Subcutaneous abdominal adipose tissue (tissue), 5 donors: Measurements from ENCODE around the gene CDK10.

ENCODE experiments used
- H3K27ac ChIP-seq: one replicate; pipeline ENCODE4 v1.7.0; 2013; ENCODE audit warnings: low read depth, mild to moderate bottlenecking, inconsistent platforms, low read length, moderate library complexity
- H3K27me3 ChIP-seq, 5 donors: one replicate each; pipeline ENCODE4 v1.7.0; 2013; ENCODE audit warnings: low read length in 5 of 5, inconsistent platforms in 1 of 5; ENCODE audit not compliant: control insufficient read depth in 5 of 5, insufficient read depth in 4 of 5
- H3K36me3 ChIP-seq, 5 donors: one replicate each; pipeline ENCODE4 v1.7.0; 2013; ENCODE audit warnings: low read length in 5 of 5; ENCODE audit not compliant: control insufficient read depth in 5 of 5, insufficient read depth in 5 of 5
- H3K4me1 ChIP-seq, 5 donors: one replicate each; pipeline ENCODE4 v1.7.0; 2013; ENCODE audit warnings: low read length in 5 of 5, mild to moderate bottlenecking in 3 of 5, moderate library complexity in 1 of 5; ENCODE audit not compliant: control insufficient read depth in 5 of 5, insufficient read depth in 5 of 5
- H3K4me3 ChIP-seq, 5 donors: one replicate each; pipeline ENCODE4 v1.7.0; 2013; ENCODE audit warnings: low read length in 5 of 5, low read depth in 1 of 5
- H3K9ac ChIP-seq, 5 donors: one replicate each; pipeline ENCODE4 v1.7.0; 2013; ENCODE audit warnings: low read length in 5 of 5, mild to moderate bottlenecking in 4 of 5, moderate library complexity in 3 of 5
- H3K9me3 ChIP-seq, 5 donors: one replicate each; pipeline ENCODE4 v1.7.0; 2013; ENCODE audit warnings: low read length in 5 of 5; ENCODE audit not compliant: control insufficient read depth in 5 of 5
- donor health status: healthy.
- donor health status: healthy.
- donor health status: healthy.
- donor health status: healthy.
- donor health status: healthy.

CDK10 gene

GRCh38 chr16:89646906-89647305 lies 39.6 kb upstream of the CDK10 start:
- Histone ChIP-seq H3K4me3 (no peak overlapping the region), H3K9ac (no peak overlapping the region), H3K4me1 (peaks cover 0 to 6% (median 0%) of the 10 kb centered on the region in 5 donors), H3K27me3 (no peaks in the 10 kb centered on the region), H3K9me3 (no peaks in the 10 kb centered on the region), H3K36me3 (peaks cover 0 to 62% (median 46%) of the 10 kb centered on the region in 5 donors), H3K27ac (no peak overlapping the region)

GRCh38 chr16:89651584-89651983 lies 34.9 kb upstream of the CDK10 start:
- H3K4me3 ChIP-seq, result no peak overlapping the region
- H3K9me3 ChIP-seq, result no peaks in the 10 kb centered on the region
- no peak overlapping the region for H3K9ac ChIP-seq
- H3K27me3 ChIP-seq, result no peaks in the 10 kb centered on the region
- H3K27ac ChIP-seq, result no peak overlapping the region
- peaks cover 2 to 5% (median 3%) of the 10 kb centered on the region in 5 donors for H3K4me1 ChIP-seq
- H3K36me3 ChIP-seq, result peaks cover 0 to 55% (median 34%) of the 10 kb centered on the region in 5 donors

DNA sequence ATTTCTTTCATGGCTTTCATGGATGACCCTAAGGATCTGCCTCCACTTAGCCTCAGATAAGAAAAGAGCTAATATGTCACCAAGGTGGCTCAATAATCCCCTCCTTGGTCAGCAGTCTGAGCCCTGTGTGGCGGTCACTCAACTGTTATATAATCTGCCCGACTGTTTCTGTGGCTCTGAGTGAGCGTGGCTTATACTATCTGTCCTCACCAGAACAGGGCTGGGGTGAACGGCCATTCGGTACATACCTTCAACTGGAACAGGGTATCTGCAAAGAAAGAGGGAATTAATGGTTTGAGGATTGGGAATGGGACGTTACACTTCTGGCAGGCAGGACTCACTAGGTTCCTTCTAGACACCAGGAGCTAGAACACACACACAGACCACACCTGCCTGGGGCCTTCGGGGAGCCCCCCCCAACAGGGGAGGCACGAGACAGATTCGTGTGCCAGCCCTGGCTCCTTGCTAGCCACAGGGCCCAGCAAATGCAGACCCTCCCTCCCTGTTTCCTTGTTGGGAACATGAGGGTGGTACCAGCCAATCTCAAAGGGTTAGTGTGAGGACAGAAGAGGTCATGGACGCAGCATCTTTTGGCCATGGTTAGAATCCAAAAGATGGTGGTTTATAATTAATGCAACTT lies 32.7 kb upstream of the CDK10 start:
- no peaks in the 10 kb centered on the region for H3K27me3 ChIP-seq
- no peak overlapping the region for H3K27ac ChIP-seq
- no peaks in the 10 kb centered on the region for H3K9me3 ChIP-seq
- H3K4me1 ChIP-seq, result peaks cover 5 to 21% (median 18%) of the 10 kb centered on the region in 5 donors
- no peak overlapping the region for H3K9ac ChIP-seq
- H3K4me3 ChIP-seq, result no peak overlapping the region
- H3K36me3 ChIP-seq, result peaks cover 0 to 40% (median 22%) of the 10 kb centered on the region in 5 donors

- H3K4me1 ChIP-seq, result peaks cover 6 to 25% (median 22%) of the 10 kb centered on the region in 5 donors
- H3K9ac ChIP-seq, result no peak overlapping the region
- no peak overlapping the region for H3K27ac ChIP-seq
- no peaks in the 10 kb centered on the region for H3K9me3 ChIP-seq
- H3K27me3 ChIP-seq, result no peaks in the 10 kb centered on the region
- no peak overlapping the region for H3K4me3 ChIP-seq
- peaks cover 0 to 31% (median 20%) of the 10 kb centered on the region in 5 donors for H3K36me3 ChIP-seq
These were observed 31.3 kb upstream of the CDK10 start for GRCh38 chr16:89655062-89655643.

DNA sequence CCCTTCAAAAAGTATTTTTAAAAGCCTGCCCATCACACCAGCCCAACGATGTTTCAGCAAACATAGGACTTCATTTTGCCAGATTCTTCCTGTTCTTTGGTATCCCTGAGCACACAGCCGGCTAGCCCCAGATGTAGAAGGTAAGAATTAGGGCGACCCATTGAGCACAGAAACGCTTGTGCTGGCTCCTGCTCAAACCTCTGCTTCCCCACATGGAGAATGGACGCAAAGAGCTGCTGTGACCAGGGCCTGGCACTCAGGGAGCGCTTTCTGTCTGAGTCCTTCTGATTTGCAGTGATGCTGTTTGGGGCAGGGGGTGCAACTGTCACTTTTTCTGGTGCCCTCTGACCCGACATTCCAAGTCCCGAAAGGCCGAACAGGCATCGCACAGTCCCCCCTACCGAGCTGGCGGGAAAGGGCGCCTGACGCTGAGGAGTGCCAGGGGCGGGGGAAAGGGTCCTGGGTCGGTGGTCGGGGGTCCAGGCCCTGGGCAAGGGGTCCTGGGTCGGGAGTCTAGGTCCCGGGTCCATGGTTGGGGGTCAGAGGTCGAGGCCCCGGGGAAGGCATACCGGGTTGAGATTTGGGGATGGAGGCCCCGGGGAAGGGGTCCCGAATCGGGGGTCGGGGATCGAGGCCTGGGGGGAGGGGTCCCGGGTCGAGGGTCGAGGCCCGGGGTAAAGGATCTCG lies 29.9 kb upstream of the CDK10 start:
- H3K9me3 ChIP-seq, result no peaks in the 10 kb centered on the region
- peak overlapping the region; percentile 15 to 93 (median 86) for H3K4me3 ChIP-seq
- H3K27me3 ChIP-seq, result no peaks in the 10 kb centered on the region
- H3K27ac ChIP-seq, result no peak overlapping the region
- peak overlapping the region in 4 of 5 donors; percentile 82 to 96 (median 90) for H3K9ac ChIP-seq
- H3K36me3 ChIP-seq, result peaks cover 0 to 31% (median 14%) of the 10 kb centered on the region in 5 donors
- peaks cover 6 to 25% (median 22%) of the 10 kb centered on the region in 5 donors for H3K4me1 ChIP-seq

- peaks cover 0 to 26% (median 12%) of the 10 kb centered on the region in 5 donors for H3K36me3 ChIP-seq
- H3K9ac ChIP-seq, result peak within 1 kb of the TSS; percentile 77 to 96 (median 89)
- H3K27ac ChIP-seq, result peak within 1 kb of the TSS; percentile 17
- no peaks in the 10 kb centered on the region for H3K27me3 ChIP-seq
- H3K4me1 ChIP-seq, result peaks cover 6 to 25% (median 22%) of the 10 kb centered on the region in 5 donors
- H3K9me3 ChIP-seq, result no peaks in the 10 kb centered on the region
- H3K4me3 ChIP-seq, result peak within 1 kb of the TSS; percentile 82 to 93 (median 91)
These were observed 28.9 kb upstream of the CDK10 start, which contains the start of the genes CHMP1A and SPATA33 for GRCh38 chr16:89657442-89658220. TSS of gene CHMP1A (minus strand) at chr16:89657708. CDS start at chr16:89657588, 120 bp downstream. TSS of gene SPATA33 (plus strand) at chr16:89657836. CDS start at chr16:89657912, 76 bp downstream.

DNA sequence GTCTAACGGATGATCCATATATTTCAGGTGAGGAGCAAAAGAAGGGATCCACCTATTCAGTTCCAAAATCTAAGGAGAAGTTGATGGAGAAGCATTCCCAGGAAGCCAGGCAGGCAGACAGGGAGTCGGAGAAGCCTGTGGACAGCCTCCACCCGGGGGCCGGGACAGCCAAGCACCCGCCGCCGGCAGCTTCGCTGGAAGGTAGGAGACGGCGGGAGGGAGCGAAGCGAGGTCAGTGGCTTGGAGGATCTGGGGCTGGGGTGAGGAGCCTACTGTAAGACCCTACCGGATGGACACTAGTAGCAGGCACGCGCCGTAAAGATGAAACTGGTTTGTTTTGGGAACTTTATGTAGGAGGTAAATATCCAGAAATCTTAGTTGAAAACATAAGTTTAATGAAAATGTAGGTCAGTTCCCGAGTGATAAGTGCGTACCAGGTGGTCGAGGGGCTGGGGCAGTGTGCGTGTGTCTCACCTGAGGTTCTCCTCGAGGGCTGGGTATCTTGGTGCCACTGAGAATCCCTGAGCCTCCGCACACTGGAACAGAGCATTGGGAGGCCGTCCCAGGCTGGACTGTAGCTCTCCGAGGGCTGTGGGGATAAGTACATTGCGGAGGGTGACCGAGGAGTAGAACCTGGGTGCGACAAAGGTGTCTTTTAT lies 28.1 kb upstream of the CDK10 start:
- Histone ChIP-seq H3K9me3 (no peaks in the 10 kb centered on the region), H3K4me3 (peak overlapping the region; percentile 82 to 93 (median 91)), H3K27ac (peak overlapping the region; percentile 17), H3K9ac (peak overlapping the region; percentile 77 to 96 (median 89)), H3K27me3 (no peaks in the 10 kb centered on the region), H3K36me3 (peaks cover 0 to 26% (median 11%) of the 10 kb centered on the region in 5 donors), H3K4me1 (peaks cover 6 to 25% (median 22%) of the 10 kb centered on the region in 5 donors)

GRCh38 chr16:89660146-89660545 lies 26.3 kb upstream of the CDK10 start:
- Histone ChIP-seq H3K9me3 (no peaks in the 10 kb centered on the region), H3K27ac (no peak overlapping the region), H3K36me3 (peaks cover 0 to 29% (median 13%) of the 10 kb centered on the region in 5 donors), H3K9ac (no peak overlapping the region), H3K27me3 (no peaks in the 10 kb centered on the region), H3K4me3 (no peak overlapping the region), H3K4me1 (peaks cover 6 to 25% (median 22%) of the 10 kb centered on the region in 5 donors)

- peaks cover 0 to 29% (median 13%) of the 10 kb centered on the region in 5 donors for H3K36me3 ChIP-seq
- no peaks in the 10 kb centered on the region for H3K27me3 ChIP-seq
- no peak overlapping the region for H3K4me3 ChIP-seq
- peaks cover 6 to 23% (median 22%) of the 10 kb centered on the region in 5 donors for H3K4me1 ChIP-seq
- no peak overlapping the region for H3K9ac ChIP-seq
- no peak overlapping the region for H3K27ac ChIP-seq
- no peaks in the 10 kb centered on the region for H3K9me3 ChIP-seq
These were observed 25.3 kb upstream of the CDK10 start for GRCh38 chr16:89661215-89661614.
